ENCODE data around the gene CCDC8.

The CCDC8 gene

GRCh38 chr19:46452186-46452585 lies 38.8 kb upstream of the CCDC8 start:
- no peak for TF ChIP-seq CTCF (IDR thresholded peaks at IDR 0.05)

GRCh38 chr19:46451352-46451751 lies 38.0 kb upstream of the CCDC8 start:
- TF ChIP-seq CTCF (IDR thresholded peaks at IDR 0.05), result no peak

- TF ChIP-seq CTCF (IDR thresholded peaks at IDR 0.05), result no peak
Measured at GRCh38 chr19:46450737-46451136, 37.4 kb upstream of the CCDC8 start.

- TF ChIP-seq CTCF (IDR thresholded peaks at IDR 0.05), result no peak
Measured at GRCh38 chr19:46449228-46449627, 35.9 kb upstream of the CCDC8 start.

- no peak for TF ChIP-seq CTCF (IDR thresholded peaks at IDR 0.05)
Measured at GRCh38 chr19:46448601-46449000, 35.2 kb upstream of the CCDC8 start.

- no peak for TF ChIP-seq CTCF (IDR thresholded peaks at IDR 0.05)
Measured at GRCh38 chr19:46447824-46448223, 34.5 kb upstream of the CCDC8 start.

GRCh38 chr19:46447006-46447405 lies 33.6 kb upstream of the CCDC8 start:
- TF ChIP-seq CTCF (IDR thresholded peaks at IDR 0.05), result no peak

- no peak for TF ChIP-seq CTCF (IDR thresholded peaks at IDR 0.05)
Measured at GRCh38 chr19:46446021-46446420, 32.7 kb upstream of the CCDC8 start.

Data from LNCAP (cell line).